ENCODE measurements around the gene RBM10. TPM values are rescaled to one million over a fixed set of nuclear protein-coding genes. Genes with fewer than 3 reads are reported as not detected.

The RBM10 gene
- total and polyA plus RNA-seq, 7 donors: 18.2 to 33.8 (median 25.0) TPM

GRCh38 chrX:47168495-47169073 lies 23.6 kb downstream of the RBM10 start:
- Histone ChIP-seq H3K4me1 (no peaks in the 10 kb centered on the region), H3K27me3 (ENCODE audit: insufficient read depth in 3 of 3, low read length in 2 of 3) (peaks cover 0 to 23% (median 0%) of the 10 kb centered on the region in 3 donors), H3K4me3 (no peak overlapping the region), H3K36me3 (ENCODE audit: insufficient read depth in 1 of 2, low read depth in 1 of 2) (peaks cover 0 to 32% of the 10 kb centered on the region in 2 donors), H3K9me3 (no peaks in the 10 kb centered on the region), H3K27ac (no peak overlapping the region)
- WGBS, 3 donors: 77 to 93% (median 90%) methylated on average over 6 of the region's 6 CpGs
- no peak for TF ChIP-seq CTCF (IDR thresholded peaks at IDR 0.05)
- intact Hi-C loops (cut with DNase I): no loop called here
- DNase-seq (no peak), ATAC-seq (no peak)

GRCh38 chrX:47169273-47169672 lies 24.3 kb downstream of the RBM10 start:
- no peak for ATAC-seq
- peaks cover 0 to 25% (median 0%) of the 10 kb centered on the region in 3 donors for H3K27me3 ChIP-seq (ENCODE audit: insufficient read depth in 3 of 3, low read length in 2 of 3)
- H3K36me3 ChIP-seq (ENCODE audit: insufficient read depth in 1 of 2, low read depth in 1 of 2): peaks cover 0 to 32% of the 10 kb centered on the region in 2 donors
- H3K27ac ChIP-seq: no peak overlapping the region
- no peak for TF ChIP-seq CTCF (IDR thresholded peaks at IDR 0.05)
- 87 to 97% (median 91%) methylated on average over 16 to 19 of the region's 19 CpGs for WGBS, 3 donors
- intact Hi-C loops (cut with DNase I): no loop called here
- no peak overlapping the region for H3K4me3 ChIP-seq
- no peak for DNase-seq
- H3K9me3 ChIP-seq: no peaks in the 10 kb centered on the region
- H3K4me1 ChIP-seq: no peaks in the 10 kb centered on the region

GRCh38 chrX:47169726-47170515 lies 24.9 kb downstream of the RBM10 start:
- no peaks in the 10 kb centered on the region for H3K4me1 ChIP-seq
- H3K36me3 ChIP-seq (ENCODE audit: insufficient read depth in 1 of 2, low read depth in 1 of 2): peaks cover 0 to 32% of the 10 kb centered on the region in 2 donors
- no peak for DNase-seq
- H3K27me3 ChIP-seq (ENCODE audit: insufficient read depth in 3 of 3, low read length in 2 of 3): peaks cover 0 to 26% (median 0%) of the 10 kb centered on the region in 3 donors
- H3K9me3 ChIP-seq: no peaks in the 10 kb centered on the region
- TF ChIP-seq CTCF (IDR thresholded peaks at IDR 0.05): no peak
- no peak overlapping the region for H3K4me3 ChIP-seq
- H3K27ac ChIP-seq: no peak overlapping the region
- peak; percentile 36 to 52 (median 44) for ATAC-seq
- 57 to 71% (median 61%) methylated on average over 12 to 13 of the region's 13 CpGs for WGBS, 3 donors
- intact Hi-C loops (cut with DNase I): no loop called here

GRCh38 chrX:47170861-47171692 lies 26.1 kb downstream of the RBM10 start:
- WGBS, 3 donors: 85 to 94% (median 89%) methylated on average over 24 to 34 of the region's 34 CpGs
- Histone ChIP-seq H3K27ac (no peak overlapping the region), H3K9me3 (no peaks in the 10 kb centered on the region), H3K4me1 (no peaks in the 10 kb centered on the region), H3K36me3 (ENCODE audit: insufficient read depth in 1 of 2, low read depth in 1 of 2) (peaks cover 0 to 40% of the 10 kb centered on the region in 2 donors), H3K4me3 (no peak overlapping the region), H3K27me3 (ENCODE audit: insufficient read depth in 3 of 3, low read length in 2 of 3) (peaks cover 0 to 32% (median 0%) of the 10 kb centered on the region in 3 donors)
- no peak for DNase-seq
- intact Hi-C loops (cut with DNase I): no loop called here
- no peak for TF ChIP-seq CTCF (IDR thresholded peaks at IDR 0.05)
- no peak for ATAC-seq
